HEK293 (cell line): Measurements from ENCODE around the gene AGAP1.

Experiments used
- ZNF18 ChIP-seq: fragments of 450-650 bp; formaldehyde crosslinking; IDR thresholded peaks from 2 replicates; pipeline ENCODE4 v1.5.1; 2016; ENCODE audit warnings: missing biosample characterization, missing genetic modification characterization
- ZNF26 ChIP-seq: fragments of 450-650 bp; formaldehyde crosslinking; IDR thresholded peaks from 2 replicates; pipeline ENCODE4 v1.5.1; 2016; ENCODE audit warnings: missing biosample characterization, missing genetic modification characterization
- ZNF513 ChIP-seq: fragments of 450-650 bp; IDR thresholded peaks from 2 replicates; pipeline ENCODE4 v1.5.1; 2018; ENCODE audit warnings: missing biosample characterization, missing genetic modification characterization
- ZNF768 ChIP-seq: fragments of 450-650 bp; formaldehyde crosslinking; IDR thresholded peaks from 2 replicates; pipeline ENCODE4 v1.5.1; 2018; ENCODE audit warnings: missing biosample characterization, mild to moderate bottlenecking, missing genetic modification characterization

- TF ChIP-seq ZNF513: no peak
- no peak for TF ChIP-seq ZNF26 (tag by site-specific recombination)
- no peak for TF ChIP-seq ZNF18
- no peak for TF ChIP-seq ZNF768 (tag by site-specific recombination)
Observed at GRCh38 chr2:236160366-236161081, 666.7 kb downstream of the AGAP1 start.
